ENCODE results near the gene OR1J2.

GRCh38 chr9:122552812-122553211 lies 42.2 kb downstream of the OR1J2 start, which contains the start of gene OR1N2:
- TF ChIP-seq CTCF (IDR thresholded peaks at IDR 0.05) (no peak), POLR2A (IDR thresholded peaks at IDR 0.05) (no peak)

All from testis (tissue), 2 donors.